Loucy (cell line): ENCODE data around the gene HIVEP1.

Experiments used
- CTCF ChIP-seq: fragments of 200-600 bp; sonication (generic); conservative IDR thresholded peaks from 2 replicates; pipeline ENCODE4 v1.5.1; 2014; ENCODE audit warnings: mild to moderate bottlenecking, antibody characterized with exemption, low read length
- EZH2phosphoT487 ChIP-seq: fragments of 200-600 bp; IDR thresholded peaks from 2 replicates; pipeline ENCODE4 v1.6.1; 2018; ENCODE audit warnings: antibody characterized with exemption, mild to moderate bottlenecking, moderate library complexity, borderline replicate concordance

- no peak for TF ChIP-seq CTCF
- no peak for TF ChIP-seq EZH2phosphoT487
These were observed 22.2 kb downstream of the HIVEP1 start for GRCh38 chr6:12034349-12034748.
